ENCODE data around the gene HSD17B8. TPM values are rescaled to one million over a fixed set of nuclear protein-coding genes. Genes with fewer than 3 reads are reported as not detected.

HSD17B8 gene
- polyA plus RNA-seq, 1 of the 3 experiments (the other 2 are of a cell fraction): 37.5 TPM

DNA sequence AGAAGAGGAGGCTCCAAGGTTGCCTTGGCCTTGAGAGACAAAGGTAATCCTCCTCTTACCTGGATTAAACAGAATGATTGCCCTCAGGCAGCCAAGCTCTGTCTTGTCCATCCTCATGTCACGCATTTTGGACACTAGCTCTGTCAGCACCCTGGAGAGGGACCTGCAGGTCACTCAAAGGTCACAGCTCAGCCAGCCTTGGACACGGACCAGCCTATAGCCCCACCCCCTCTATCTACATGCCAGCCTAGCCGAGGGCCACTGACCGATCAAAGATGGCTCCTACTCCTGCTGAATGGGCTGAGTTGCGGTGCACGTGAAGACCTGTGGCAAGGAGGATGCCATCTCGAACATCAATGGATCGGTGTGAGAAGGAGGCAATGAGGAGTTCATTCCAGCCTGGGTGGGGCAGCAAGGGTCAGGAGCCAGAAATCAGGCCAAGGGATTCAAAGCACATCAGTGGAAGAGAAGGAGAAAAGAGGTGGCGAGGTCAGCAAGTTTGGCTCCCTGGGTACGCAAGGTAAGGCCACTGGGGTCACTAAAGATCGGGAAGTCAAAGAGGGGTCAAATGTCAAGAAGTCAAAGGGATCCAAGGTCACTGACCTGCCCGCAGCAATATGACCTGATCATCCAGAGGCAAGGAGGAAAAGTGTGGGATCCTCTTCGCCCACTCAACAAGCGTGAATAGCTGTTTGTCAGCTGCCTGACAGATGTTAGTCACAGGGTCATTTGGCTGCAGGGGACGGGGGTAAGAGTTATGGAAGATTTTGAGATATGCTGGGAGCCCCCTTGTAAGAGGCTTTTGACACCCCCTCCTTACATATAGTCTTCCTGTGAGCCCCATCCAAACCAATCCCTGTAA lies 8.9 kb upstream of the HSD17B8 start:
- Histone ChIP-seq H3F3A (replicated peaks; ENCODE audit: insufficient read depth) (peaks cover 10% of the 10 kb centered on the region), H3K4me1 (ENCODE audit: control insufficient read depth in 1 of 2, insufficient read depth in 2 of 2, low read depth in 1 of 2, low read length in 1 of 2) (peaks cover 0 to 36% of the 10 kb centered on the region in 2 experiments; a peak in 1 of 4 replicates), H3K27ac (ENCODE audit: low read depth in 2 of 2, low read length in 1 of 2) (no peak overlapping the region), H3K79me2 (ENCODE audit: insufficient read depth) (peaks cover 32% of the 10 kb centered on the region), H3K9ac (no peak overlapping the region), H2AFZ (ENCODE audit: low read depth) (no peak overlapping the region), H3K4me3 (ENCODE audit: low read depth in 2 of 2, low read length in 1 of 2) (no peak overlapping the region), H4K20me1 (ENCODE audit: insufficient read depth) (peaks cover 26% of the 10 kb centered on the region), H3K9me3 (no peaks in the 10 kb centered on the region), H3K4me2 (no peak overlapping the region), H3K36me3 (replicated peaks in 1 of 2; ENCODE audit: control insufficient read depth in 1 of 2, insufficient read depth in 2 of 2, low read length in 1 of 2) (peaks cover 17 to 39% of the 10 kb centered on the region in 2 experiments), H3K27me3 (ENCODE audit: insufficient read depth) (no peaks in the 10 kb centered on the region), H3K9me2 (no peaks in the 10 kb centered on the region)
- CTCF ChIA-PET: interaction anchor here (0.7 to 3.6 kb wide), 6 partner anchors 9 to 82 kb away, joined by 3 to 50 read pairs (median 10); partner anchors contain the start of genes B3GALT4 and HSD17B8
- POLR2A ChIA-PET: no interaction called here
- DNase-seq: no peak
- WGBS (ENCODE audit: low lambda C conversion rate): 93% methylated on average over 12 of the region's 15 CpGs
- TF ChIP-seq SIN3A (IDR thresholded peaks at IDR 0.05; ENCODE audit: borderline replicate concordance, low read depth, low read length) (no peak), REST (IDR thresholded peaks at IDR 0.05; ENCODE audit: low read depth, low read length) (peak; percentile 88), TCF12 (IDR thresholded peaks at IDR 0.05) (no peak)

- Histone ChIP-seq H3K4me3 (ENCODE audit: low read depth in 2 of 2, low read length in 1 of 2) (no peak overlapping the region), H3K79me2 (ENCODE audit: insufficient read depth) (peaks cover 50% of the 10 kb centered on the region), H4K20me1 (ENCODE audit: insufficient read depth) (peaks cover 26% of the 10 kb centered on the region), H3F3A (replicated peaks; ENCODE audit: insufficient read depth) (peaks cover 10% of the 10 kb centered on the region), H3K4me2 (no peak overlapping the region), H2AFZ (ENCODE audit: low read depth) (no peak overlapping the region), H3K9ac (no peak overlapping the region), H3K9me2 (no peaks in the 10 kb centered on the region), H3K27me3 (ENCODE audit: insufficient read depth) (no peaks in the 10 kb centered on the region), H3K4me1 (ENCODE audit: control insufficient read depth in 1 of 2, insufficient read depth in 2 of 2, low read depth in 1 of 2, low read length in 1 of 2) (peaks cover 9 to 33% of the 10 kb centered on the region in 2 experiments; a peak in 2 of 4 replicates), H3K9me3 (no peaks in the 10 kb centered on the region), H3K36me3 (replicated peaks in 1 of 2; ENCODE audit: control insufficient read depth in 1 of 2, insufficient read depth in 2 of 2, low read length in 1 of 2) (peaks cover 25 to 45% of the 10 kb centered on the region in 2 experiments), H3K27ac (ENCODE audit: low read depth in 2 of 2, low read length in 1 of 2) (no peak overlapping the region)
- WGBS (ENCODE audit: low lambda C conversion rate): 74% methylated on average over 12 of the region's 12 CpGs
- CTCF ChIA-PET: interaction anchor here (0.6 to 3.7 kb wide), 21 partner anchors 8 to 330 kb away, joined by 3 to 50 read pairs (median 5); partner anchors contain the start of gene RING1
- DNase-seq: peak; percentile 79
- POLR2A ChIA-PET: interaction anchor here (0.6 to 0.9 kb wide), 2 partner anchors 52 to 79 kb away, joined by 3 read pairs; partner anchors contain the start of gene B3GALT4
- TF ChIP-seq CHD2 (IDR thresholded peaks at IDR 0.05; ENCODE audit: low read length, partially characterized antibody): peak; percentile 16
- TF ChIP-seq, protein P1, sequence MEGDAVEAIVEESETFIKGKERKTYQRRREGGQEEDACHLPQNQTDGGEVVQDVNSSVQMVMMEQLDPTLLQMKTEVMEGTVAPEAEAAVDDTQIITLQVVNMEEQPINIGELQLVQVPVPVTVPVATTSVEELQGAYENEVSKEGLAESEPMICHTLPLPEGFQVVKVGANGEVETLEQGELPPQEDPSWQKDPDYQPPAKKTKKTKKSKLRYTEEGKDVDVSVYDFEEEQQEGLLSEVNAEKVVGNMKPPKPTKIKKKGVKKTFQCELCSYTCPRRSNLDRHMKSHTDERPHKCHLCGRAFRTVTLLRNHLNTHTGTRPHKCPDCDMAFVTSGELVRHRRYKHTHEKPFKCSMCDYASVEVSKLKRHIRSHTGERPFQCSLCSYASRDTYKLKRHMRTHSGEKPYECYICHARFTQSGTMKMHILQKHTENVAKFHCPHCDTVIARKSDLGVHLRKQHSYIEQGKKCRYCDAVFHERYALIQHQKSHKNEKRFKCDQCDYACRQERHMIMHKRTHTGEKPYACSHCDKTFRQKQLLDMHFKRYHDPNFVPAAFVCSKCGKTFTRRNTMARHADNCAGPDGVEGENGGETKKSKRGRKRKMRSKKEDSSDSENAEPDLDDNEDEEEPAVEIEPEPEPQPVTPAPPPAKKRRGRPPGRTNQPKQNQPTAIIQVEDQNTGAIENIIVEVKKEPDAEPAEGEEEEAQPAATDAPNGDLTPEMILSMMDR (IDR thresholded peaks at IDR 0.05): peak; percentile 69
- TF ChIP-seq, protein P2, sequence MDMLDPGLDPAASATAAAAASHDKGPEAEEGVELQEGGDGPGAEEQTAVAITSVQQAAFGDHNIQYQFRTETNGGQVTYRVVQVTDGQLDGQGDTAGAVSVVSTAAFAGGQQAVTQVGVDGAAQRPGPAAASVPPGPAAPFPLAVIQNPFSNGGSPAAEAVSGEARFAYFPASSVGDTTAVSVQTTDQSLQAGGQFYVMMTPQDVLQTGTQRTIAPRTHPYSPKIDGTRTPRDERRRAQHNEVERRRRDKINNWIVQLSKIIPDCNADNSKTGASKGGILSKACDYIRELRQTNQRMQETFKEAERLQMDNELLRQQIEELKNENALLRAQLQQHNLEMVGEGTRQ (IDR thresholded peaks at IDR 0.05; ENCODE audit: borderline replicate concordance, low read depth, low read length): no peak
- TF ChIP-seq RAD21 (IDR thresholded peaks at IDR 0.05; ENCODE audit: low read length): peak; percentile 69
- TF ChIP-seq, protein P3, sequence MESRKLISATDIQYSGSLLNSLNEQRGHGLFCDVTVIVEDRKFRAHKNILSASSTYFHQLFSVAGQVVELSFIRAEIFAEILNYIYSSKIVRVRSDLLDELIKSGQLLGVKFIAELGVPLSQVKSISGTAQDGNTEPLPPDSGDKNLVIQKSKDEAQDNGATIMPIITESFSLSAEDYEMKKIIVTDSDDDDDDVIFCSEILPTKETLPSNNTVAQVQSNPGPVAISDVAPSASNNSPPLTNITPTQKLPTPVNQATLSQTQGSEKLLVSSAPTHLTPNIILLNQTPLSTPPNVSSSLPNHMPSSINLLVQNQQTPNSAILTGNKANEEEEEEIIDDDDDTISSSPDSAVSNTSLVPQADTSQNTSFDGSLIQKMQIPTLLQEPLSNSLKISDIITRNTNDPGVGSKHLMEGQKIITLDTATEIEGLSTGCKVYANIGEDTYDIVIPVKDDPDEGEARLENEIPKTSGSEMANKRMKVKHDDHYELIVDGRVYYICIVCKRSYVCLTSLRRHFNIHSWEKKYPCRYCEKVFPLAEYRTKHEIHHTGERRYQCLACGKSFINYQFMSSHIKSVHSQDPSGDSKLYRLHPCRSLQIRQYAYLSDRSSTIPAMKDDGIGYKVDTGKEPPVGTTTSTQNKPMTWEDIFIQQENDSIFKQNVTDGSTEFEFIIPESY (IDR thresholded peaks at IDR 0.05; ENCODE audit: borderline replicate concordance, low read depth): no peak
- TF ChIP-seq SMC3 (IDR thresholded peaks at IDR 0.05; ENCODE audit: low read depth, low read length): peak; percentile 55
- no peak for TF ChIP-seq USF1 (IDR thresholded peaks at IDR 0.05; ENCODE audit: borderline replicate concordance, low read depth)
- TF ChIP-seq NFIC (IDR thresholded peaks at IDR 0.05; ENCODE audit: borderline replicate concordance): no peak
Measured at GRCh38 chr6:33197431-33198048, 6.9 kb upstream of the HSD17B8 start.

Measured in SK-N-SH (cell line).